Brain microvascular endothelial cell (primary cell): ENCODE results near the gene TNC.
"Not testable (repeated sequence)": the region's sequence is repeated elsewhere in the genome, so short reads cannot be mapped to it uniquely, and the experiment has no call there.

Experiments used
- DNase-seq: peaks from one replicate; pipeline ENCODE4 v3.0.0-alpha.2; 2020
- H3K27ac ChIP-seq: fragments of 250-450 bp; sonication (Bioruptor Pico); 2 replicates; pipeline ENCODE4 v1.5.1; 2020; ENCODE audit warnings: mild to moderate bottlenecking, moderate library complexity
- H3K27me3 ChIP-seq: fragments of 250-450 bp; sonication (Bioruptor Pico); replicated peaks from 2 replicates; pipeline ENCODE4 v1.5.1; 2020; ENCODE audit warnings: mild to moderate bottlenecking
- H3K36me3 ChIP-seq: fragments of 250-450 bp; sonication (Bioruptor Pico); replicated peaks from 2 replicates; pipeline ENCODE4 v1.5.1; 2020; ENCODE audit warnings: mild to moderate bottlenecking
- H3K4me3 ChIP-seq: 2 replicates; pipeline ENCODE4 v1.5.1; 2011; ENCODE audit warnings: low read depth, mild to moderate bottlenecking, control low read depth, low read length, moderate library complexity
- CTCF ChIP-seq: IDR thresholded peaks from 2 replicates; pipeline ENCODE4 v1.5.1; 2011; ENCODE audit warnings: low read depth, mild to moderate bottlenecking, moderate library complexity, low read length, control low read depth, inconsistent platforms; ENCODE audit errors: missing control alignments
- in situ Hi-C: cut with HindIII; loops from 2 replicates; pipeline ENCODE4 v1.10.0; 2017; ENCODE audit warnings: low sequenced_read_pairs, low pct_ligation_motif_present

Gene TNC

GRCh38 chr9:115133649-115134048 lies 15.7 kb upstream of the TNC start:
- peak; percentile 63 for DNase-seq
- no peak for TF ChIP-seq CTCF
- Histone ChIP-seq H3K27me3 (no peaks in the 10 kb centered on the region), H3K36me3 (no peaks in the 10 kb centered on the region), H3K27ac (peak overlapping the region; percentile 63), H3K4me3 (no peak overlapping the region)
- in situ Hi-C loops = no loop called here

- Histone ChIP-seq H3K27me3 (no peaks in the 10 kb centered on the region), H3K27ac (peak overlapping the region; percentile 63), H3K36me3 (no peaks in the 10 kb centered on the region), H3K4me3 (no peak overlapping the region)
- TF ChIP-seq CTCF = no peak
- peak; percentile 85 for DNase-seq
- in situ Hi-C loops = no loop called here
Measured at GRCh38 chr9:115132648-115133047, 14.7 kb upstream of the TNC start.

GRCh38 chr9:115130176-115130575 lies 12.2 kb upstream of the TNC start:
- Histone ChIP-seq H3K4me3 (no peak overlapping the region), H3K27me3 (no peaks in the 10 kb centered on the region), H3K36me3 (no peaks in the 10 kb centered on the region), H3K27ac (no peak overlapping the region)
- no peak for TF ChIP-seq CTCF
- in situ Hi-C loops = no loop called here
- no peak for DNase-seq

- in situ Hi-C loops, H3K27ac ChIP-seq, H3K4me3 ChIP-seq, H3K27me3 ChIP-seq, DNase-seq, H3K36me3 ChIP-seq: not testable (repeated sequence)
Measured at GRCh38 chr9:115128726-115129125, 10.8 kb upstream of the TNC start.

- no peaks in the 10 kb centered on the region for H3K27me3 ChIP-seq
- DNase-seq = peak; percentile 49
- no peak overlapping the region for H3K27ac ChIP-seq
- no peaks in the 10 kb centered on the region for H3K36me3 ChIP-seq
- in situ Hi-C loops = no loop called here
- TF ChIP-seq CTCF = no peak
- H3K4me3 ChIP-seq = no peak overlapping the region
Measured at GRCh38 chr9:115127191-115127817, 9.3 kb upstream of the TNC start.

GRCh38 chr9:115126404-115126803 lies 8.4 kb upstream of the TNC start:
- in situ Hi-C loops = no loop called here
- no peak overlapping the region for H3K4me3 ChIP-seq
- H3K36me3 ChIP-seq = no peaks in the 10 kb centered on the region
- TF ChIP-seq CTCF = no peak
- no peaks in the 10 kb centered on the region for H3K27me3 ChIP-seq
- no peak for DNase-seq
- no peak overlapping the region for H3K27ac ChIP-seq
